Common myeloid progenitor, CD34-positive (primary cell): ENCODE measurements around the gene DIPK1A.

Source experiments
- CTCF ChIA-PET: fragments of 350-600 bp; sonication (Branson Sonifier 250); formaldehyde crosslinking; loops from one replicate; lab custom pipeline; 2021; ENCODE audit warnings: antibody characterized with exemption; lab: Charles Lee
- POLR2A ChIA-PET: fragments of 350-600 bp; sonication (Branson Sonifier 250); formaldehyde crosslinking; loops from one replicate; lab custom pipeline; 2021; ENCODE audit warnings: antibody characterized with exemption; lab: Charles Lee
- DNase-seq, 3 donors: peaks; one replicate each; pipeline versions ENCODE4 v3.0.0 to v3.0.0-alpha.2; 2013
- H3K27ac ChIP-seq, 2 experiments: 1 replicate in 1 of 2; 2 replicates in 1 of 2; pipeline ENCODE4 v1.7.0; 2013; ENCODE audit warnings: inconsistent platforms in 2 of 2, low read length in 2 of 2, mild to moderate bottlenecking in 2 of 2, low read depth in 1 of 2, moderate library complexity in 1 of 2; ENCODE audit not compliant: severe bottlenecking in 2 of 2, insufficient read depth in 1 of 2, poor library complexity in 1 of 2
- H3K27me3 ChIP-seq, 5 experiments: replicated peaks in 2 of 5; 1 replicate in 3 of 5; 2 replicates in 2 of 5; pipeline versions ENCODE4 v1.6.1 to v1.7.0; 2013; ENCODE audit warnings: low read length in 4 of 5, mild to moderate bottlenecking in 2 of 5, moderate library complexity in 2 of 5, inconsistent platforms in 1 of 5; ENCODE audit not compliant: insufficient read depth in 5 of 5, control insufficient read depth in 4 of 5
- H3K36me3 ChIP-seq, 4 experiments: 1 replicate in 2 of 4; 2 replicates in 2 of 4; pipeline versions ENCODE4 v1.6.1 to v1.7.0; 2013; ENCODE audit warnings: low read length in 3 of 4, control low read depth in 1 of 4, mild to moderate bottlenecking in 1 of 4; ENCODE audit not compliant: control insufficient read depth in 4 of 4, insufficient read depth in 4 of 4
- H3K4me1 ChIP-seq, 4 experiments: 1 replicate in 3 of 4; 2 replicates in 1 of 4; pipeline versions ENCODE4 v1.6.1 to v1.7.1; 2013; ENCODE audit warnings: low read length in 3 of 4, mild to moderate bottlenecking in 3 of 4, control low read depth in 1 of 4, inconsistent platforms in 1 of 4, moderate library complexity in 1 of 4; ENCODE audit not compliant: control insufficient read depth in 4 of 4, insufficient read depth in 4 of 4; ENCODE audit errors: control extremely low read depth in 1 of 4
- H3K4me3 ChIP-seq, 7 experiments: 1 replicate in 4 of 7; 2 replicates in 3 of 7; pipeline versions ENCODE4 v1.5.1 to v1.7.0; 2013; ENCODE audit warnings: mild to moderate bottlenecking in 7 of 7, low read length in 6 of 7, moderate library complexity in 6 of 7, inconsistent platforms in 2 of 7, low read depth in 2 of 7, control low read depth in 1 of 7; ENCODE audit not compliant: insufficient read depth in 4 of 7, control insufficient read depth in 1 of 7; ENCODE audit errors: extremely low read depth in 1 of 7
- H3K9me3 ChIP-seq, 5 experiments: 1 replicate in 4 of 5; 2 replicates in 1 of 5; pipeline versions ENCODE4 v1.6.1 to v1.7.1; 2013; ENCODE audit warnings: low read length in 4 of 5, mild to moderate bottlenecking in 2 of 5, inconsistent platforms in 1 of 5, low read depth in 1 of 5, moderate library complexity in 1 of 5; ENCODE audit not compliant: control insufficient read depth in 4 of 5, insufficient read depth in 2 of 5; ENCODE audit errors: control extremely low read depth in 1 of 5
- WGBS: methylation state at CpG from one replicate; pipeline ENCODE4 v1.1.5; 2013; ENCODE audit not compliant: insufficient coverage; 5-methylcytosine and 5-hydroxymethylcytosine counted together

DIPK1A gene

GRCh38 chr1:92944901-92945747 lies 16.1 kb downstream of the DIPK1A start:
- ChIA-PET POLR2A (interaction anchor here (0.6 kb wide), 1 partner anchor 29 kb away, joined by 5 read pairs; no protein-coding TSS in a partner anchor), CTCF (interaction anchor here (0.9 to 3.7 kb wide), 4 partner anchors 14 to 89 kb away, joined by 3 to 15 read pairs (median 4); partner anchors contain the start of gene DIPK1A)
- Histone ChIP-seq H3K4me1 (peaks cover 0 to 4% (median 0%) of the 10 kb centered on the region in 4 experiments), H3K4me3 (no peak overlapping the region), H3K27me3 (no peaks in the 10 kb centered on the region), H3K9me3 (no peaks in the 10 kb centered on the region), H3K36me3 (no peaks in the 10 kb centered on the region), H3K27ac (no peak overlapping the region)
- 83% methylated on average over 1 of the region's 3 CpGs for WGBS
- no peak for DNase-seq

- WGBS: 89% methylated on average over 2 of the region's 4 CpGs
- Histone ChIP-seq H3K4me1 (peaks cover 0 to 4% (median 0%) of the 10 kb centered on the region in 4 experiments), H3K9me3 (no peaks in the 10 kb centered on the region), H3K27me3 (no peaks in the 10 kb centered on the region), H3K27ac (no peak overlapping the region), H3K36me3 (no peaks in the 10 kb centered on the region), H3K4me3 (no peak overlapping the region)
- ChIA-PET POLR2A (no interaction called here), CTCF (interaction anchor here (1.1 to 3.7 kb wide), 3 partner anchors 13 to 30 kb away, joined by 3 to 15 read pairs (median 3); partner anchors contain the start of gene DIPK1A)
- DNase-seq: no peak
Observed at GRCh38 chr1:92943502-92943847, 17.8 kb downstream of the DIPK1A start.

GRCh38 chr1:92940541-92940940 lies 20.7 kb downstream of the DIPK1A start:
- WGBS: no CpG with 5 or more reads among the region's 3 CpGs
- no peak overlapping the region for H3K4me3 ChIP-seq
- ChIA-PET CTCF (no interaction called here), POLR2A (no interaction called here)
- peaks cover 0 to 4% (median 0%) of the 10 kb centered on the region in 4 experiments for H3K4me1 ChIP-seq
- no peak overlapping the region for H3K27ac ChIP-seq
- no peak for DNase-seq
- no peaks in the 10 kb centered on the region for H3K27me3 ChIP-seq
- no peaks in the 10 kb centered on the region for H3K36me3 ChIP-seq
- H3K9me3 ChIP-seq: no peaks in the 10 kb centered on the region

- Histone ChIP-seq H3K4me3 (no peak overlapping the region), H3K27ac (no peak overlapping the region), H3K9me3 (no peaks in the 10 kb centered on the region), H3K36me3 (no peaks in the 10 kb centered on the region), H3K4me1 (peaks cover 0 to 2% (median 0%) of the 10 kb centered on the region in 4 experiments), H3K27me3 (no peaks in the 10 kb centered on the region)
- DNase-seq: no peak
- CTCF ChIA-PET: no interaction called here
- WGBS: 100% methylated on average over 1 of the region's 3 CpGs
- POLR2A ChIA-PET: interaction anchor here (0.6 kb wide), 1 partner anchor 205 kb away, joined by 3 read pairs; no protein-coding TSS in a partner anchor
Observed at GRCh38 chr1:92937731-92938130, 23.5 kb downstream of the DIPK1A start.

- ChIA-PET CTCF (interaction anchor here (1.0 to 1.4 kb wide), 2 partner anchors 23 to 77 kb away, joined by 3 read pairs; no protein-coding TSS in a partner anchor), POLR2A (interaction anchor here (0.7 kb wide), 1 partner anchor 1053 kb away, joined by 4 read pairs; no protein-coding TSS in a partner anchor)
- no peaks in the 10 kb centered on the region for H3K36me3 ChIP-seq
- no peak for DNase-seq
- WGBS: 100% methylated on average over 1 of the region's 1 CpG
- H3K27me3 ChIP-seq: no peaks in the 10 kb centered on the region
- no peak overlapping the region for H3K4me3 ChIP-seq
- peaks cover 0 to 2% (median 0%) of the 10 kb centered on the region in 4 experiments for H3K4me1 ChIP-seq
- no peak overlapping the region for H3K27ac ChIP-seq
- no peaks in the 10 kb centered on the region for H3K9me3 ChIP-seq
Observed at GRCh38 chr1:92936865-92937264, 24.4 kb downstream of the DIPK1A start.

DNA sequence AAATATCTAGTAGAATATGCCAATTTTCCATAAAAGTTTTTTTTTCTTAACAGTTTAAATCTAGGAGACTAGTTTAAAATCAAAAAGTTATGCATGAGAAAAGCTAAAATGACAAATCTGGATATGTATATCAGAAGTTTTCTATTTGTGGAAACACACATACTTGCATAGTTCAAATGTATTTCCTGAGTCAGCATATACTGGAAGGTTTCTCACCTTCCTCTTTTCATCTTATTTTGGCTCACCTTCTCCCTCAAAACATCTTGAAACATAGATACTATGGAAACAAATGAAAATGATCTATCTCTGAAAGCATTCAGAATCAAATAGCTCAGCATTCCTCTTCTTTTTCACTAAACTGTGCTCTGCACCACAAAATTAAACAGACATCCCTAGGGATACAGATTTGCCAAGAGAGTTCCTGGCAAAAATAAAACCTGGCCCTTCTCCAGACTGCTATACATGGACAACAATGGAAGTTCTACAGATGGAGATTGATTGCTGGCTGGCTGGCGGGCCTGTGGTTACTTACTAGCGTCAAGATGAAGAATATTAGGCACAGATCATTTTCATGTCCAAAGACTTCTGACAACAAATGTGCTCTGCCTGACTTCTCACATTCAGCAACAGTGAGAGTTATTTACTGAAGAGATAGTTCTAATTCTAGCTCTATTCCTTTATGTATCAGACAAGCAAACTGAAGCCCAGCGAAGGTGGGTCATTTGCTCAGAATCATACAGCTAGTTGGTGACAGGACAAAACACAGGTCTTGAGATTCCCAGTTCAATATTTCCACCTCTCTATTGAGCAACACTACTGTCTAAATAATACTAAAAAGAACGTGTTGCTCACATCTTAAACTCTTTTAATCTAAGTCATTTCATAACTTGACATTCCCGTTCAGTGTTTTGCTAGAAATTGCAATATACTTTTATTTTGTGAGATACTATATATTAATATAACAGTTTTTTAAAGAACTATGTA lies 26.6 kb downstream of the DIPK1A start:
- Histone ChIP-seq H3K4me3 (no peak overlapping the region), H3K36me3 (no peaks in the 10 kb centered on the region), H3K9me3 (no peaks in the 10 kb centered on the region), H3K4me1 (peaks cover 0 to 2% (median 0%) of the 10 kb centered on the region in 4 experiments), H3K27me3 (no peaks in the 10 kb centered on the region), H3K27ac (no peak overlapping the region)
- POLR2A ChIA-PET: no interaction called here
- WGBS: 85% methylated on average over 3 of the region's 5 CpGs
- peak in 2 of 3 donors; percentile 6 to 11 for DNase-seq
- CTCF ChIA-PET: no interaction called here
